Tibial artery (tissue), 4 donors: ENCODE results near the gene CFAP100.

Experiments
- DNase-seq, 2 donors: peaks; one replicate each; pipeline ENCODE4 v3.0.0-alpha.2; 2019
- H3K27ac ChIP-seq, 2 donors: fragments of 200-600 bp; sonication (generic) in 1 of 2; 1 replicate in 1 of 2; 2 replicates in 1 of 2; pipeline ENCODE4 v1.5.1; 2018 to 2019; ENCODE audit warnings: mild to moderate bottlenecking in 1 of 2
- H3K27me3 ChIP-seq, 2 donors: fragments of 200-600 bp; sonication (generic) in 1 of 2; one replicate each; pipeline versions ENCODE4 v1.5.1 to v1.6.0; 2016 to 2019
- H3K36me3 ChIP-seq, 3 donors: fragments of 200-600 bp; sonication (generic) in 2 of 3; one replicate each; pipeline ENCODE4 v1.5.1; 2016 to 2019; ENCODE audit warnings: mild to moderate bottlenecking in 2 of 3
- H3K4me1 ChIP-seq, 4 donors: fragments of 200-600 bp; sonication (generic) in 2 of 4; 1 replicate in 3 of 4; 2 replicates in 1 of 4; pipeline ENCODE4 v1.5.1; 2016 to 2019
- H3K4me3 ChIP-seq, 2 donors: fragments of 200-600 bp; sonication (generic) in 1 of 2; 1 replicate in 1 of 2; 2 replicates in 1 of 2; pipeline ENCODE4 v1.5.1; 2018 to 2019; ENCODE audit warnings: mild to moderate bottlenecking in 2 of 2
- H3K9me3 ChIP-seq, 3 donors: fragments of 200-600 bp; sonication (generic) in 1 of 3; one replicate each; pipeline ENCODE4 v1.5.1; 2016 to 2019
- intact Hi-C: fragments of 100-400 bp; cut with DNase I; formaldehyde crosslinking; loops from one replicate; pipeline ENCODE4 v1.15.0; 2023; ENCODE audit warnings: low total_unique reads
- TF ChIP-seq, protein P1 (sequence below), 2 experiments: fragments of 200-600 bp in 1 of 2; fragments of 450-650 bp in 1 of 2; IDR thresholded peaks; one replicate each; pipeline ENCODE4 v1.5.1; 2017 to 2019; ENCODE audit warnings: antibody characterized with exemption in 2 of 2, mild to moderate bottlenecking in 1 of 2, moderate library complexity in 1 of 2

CFAP100 gene

DNA sequence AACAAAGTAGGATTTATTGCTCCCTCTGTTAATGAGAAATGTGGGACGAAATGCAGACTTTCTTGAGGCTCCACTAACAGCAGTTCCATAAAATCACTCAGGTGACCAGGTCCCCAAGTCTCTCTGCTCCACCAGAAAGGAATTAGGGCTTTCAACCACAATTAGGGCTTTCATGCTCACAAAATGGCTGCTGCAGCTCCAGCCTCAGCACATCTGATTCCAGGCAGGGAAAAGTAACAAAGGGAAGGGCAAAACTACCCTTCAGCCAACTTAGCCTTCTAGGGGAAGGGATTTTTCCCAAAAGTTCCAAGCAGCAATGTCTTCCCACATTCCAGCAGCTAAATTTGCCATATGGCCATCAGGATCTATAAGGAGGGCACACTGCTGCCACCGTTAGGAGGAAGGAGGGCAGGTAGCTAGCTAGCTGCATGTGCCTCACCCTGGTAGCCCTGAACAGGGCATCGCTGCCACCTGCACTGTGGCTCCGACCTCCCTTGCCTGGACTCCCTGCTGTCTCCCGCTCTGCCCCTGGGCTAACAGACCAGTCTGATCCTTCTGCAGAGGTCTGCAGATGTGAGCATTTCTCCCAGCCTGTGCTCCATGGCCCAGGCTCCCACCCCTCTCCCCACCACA lies 12.8 kb downstream of the CFAP100 start:
- H3K27ac ChIP-seq, result no peak overlapping the region
- H3K9me3 ChIP-seq, result no peaks in the 10 kb centered on the region
- H3K4me1 ChIP-seq, result no peaks in the 10 kb centered on the region
- no peaks in the 10 kb centered on the region for H3K36me3 ChIP-seq
- intact Hi-C loops, result no loop called here
- peaks cover 0 to 22% of the 10 kb centered on the region in 2 donors for H3K27me3 ChIP-seq
- TF ChIP-seq, protein P1, sequence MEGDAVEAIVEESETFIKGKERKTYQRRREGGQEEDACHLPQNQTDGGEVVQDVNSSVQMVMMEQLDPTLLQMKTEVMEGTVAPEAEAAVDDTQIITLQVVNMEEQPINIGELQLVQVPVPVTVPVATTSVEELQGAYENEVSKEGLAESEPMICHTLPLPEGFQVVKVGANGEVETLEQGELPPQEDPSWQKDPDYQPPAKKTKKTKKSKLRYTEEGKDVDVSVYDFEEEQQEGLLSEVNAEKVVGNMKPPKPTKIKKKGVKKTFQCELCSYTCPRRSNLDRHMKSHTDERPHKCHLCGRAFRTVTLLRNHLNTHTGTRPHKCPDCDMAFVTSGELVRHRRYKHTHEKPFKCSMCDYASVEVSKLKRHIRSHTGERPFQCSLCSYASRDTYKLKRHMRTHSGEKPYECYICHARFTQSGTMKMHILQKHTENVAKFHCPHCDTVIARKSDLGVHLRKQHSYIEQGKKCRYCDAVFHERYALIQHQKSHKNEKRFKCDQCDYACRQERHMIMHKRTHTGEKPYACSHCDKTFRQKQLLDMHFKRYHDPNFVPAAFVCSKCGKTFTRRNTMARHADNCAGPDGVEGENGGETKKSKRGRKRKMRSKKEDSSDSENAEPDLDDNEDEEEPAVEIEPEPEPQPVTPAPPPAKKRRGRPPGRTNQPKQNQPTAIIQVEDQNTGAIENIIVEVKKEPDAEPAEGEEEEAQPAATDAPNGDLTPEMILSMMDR (IDR thresholded peaks at IDR 0.05), result no peak
- H3K4me3 ChIP-seq, result no peak overlapping the region
- DNase-seq, result no peak

DNA sequence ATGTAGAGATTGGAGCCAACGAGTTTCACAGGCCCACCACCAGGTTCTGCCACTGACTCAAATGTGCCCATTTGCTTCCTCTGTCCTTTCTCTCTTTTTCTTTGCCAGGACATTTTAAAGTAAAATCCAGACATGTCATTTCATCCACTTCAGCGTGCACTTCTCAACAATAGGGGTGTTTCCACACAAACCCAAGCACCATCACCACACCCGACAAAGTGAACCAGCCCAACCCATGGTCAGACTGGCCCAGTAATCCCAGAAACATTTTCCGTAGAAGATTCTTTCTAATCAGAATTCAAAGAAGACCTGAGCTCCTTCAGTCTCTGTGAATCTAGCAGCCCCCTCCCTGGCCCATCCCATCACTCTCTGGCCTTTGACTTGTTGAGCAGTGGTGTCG lies 13.4 kb downstream of the CFAP100 start:
- Histone ChIP-seq H3K4me1 (no peaks in the 10 kb centered on the region), H3K36me3 (no peaks in the 10 kb centered on the region), H3K27ac (no peak overlapping the region), H3K9me3 (no peaks in the 10 kb centered on the region), H3K27me3 (peaks cover 0 to 28% of the 10 kb centered on the region in 2 donors), H3K4me3 (no peak overlapping the region)
- intact Hi-C loops, result no loop called here
- TF ChIP-seq, protein P1 (IDR thresholded peaks at IDR 0.05), result no peak
- DNase-seq, result no peak

DNA sequence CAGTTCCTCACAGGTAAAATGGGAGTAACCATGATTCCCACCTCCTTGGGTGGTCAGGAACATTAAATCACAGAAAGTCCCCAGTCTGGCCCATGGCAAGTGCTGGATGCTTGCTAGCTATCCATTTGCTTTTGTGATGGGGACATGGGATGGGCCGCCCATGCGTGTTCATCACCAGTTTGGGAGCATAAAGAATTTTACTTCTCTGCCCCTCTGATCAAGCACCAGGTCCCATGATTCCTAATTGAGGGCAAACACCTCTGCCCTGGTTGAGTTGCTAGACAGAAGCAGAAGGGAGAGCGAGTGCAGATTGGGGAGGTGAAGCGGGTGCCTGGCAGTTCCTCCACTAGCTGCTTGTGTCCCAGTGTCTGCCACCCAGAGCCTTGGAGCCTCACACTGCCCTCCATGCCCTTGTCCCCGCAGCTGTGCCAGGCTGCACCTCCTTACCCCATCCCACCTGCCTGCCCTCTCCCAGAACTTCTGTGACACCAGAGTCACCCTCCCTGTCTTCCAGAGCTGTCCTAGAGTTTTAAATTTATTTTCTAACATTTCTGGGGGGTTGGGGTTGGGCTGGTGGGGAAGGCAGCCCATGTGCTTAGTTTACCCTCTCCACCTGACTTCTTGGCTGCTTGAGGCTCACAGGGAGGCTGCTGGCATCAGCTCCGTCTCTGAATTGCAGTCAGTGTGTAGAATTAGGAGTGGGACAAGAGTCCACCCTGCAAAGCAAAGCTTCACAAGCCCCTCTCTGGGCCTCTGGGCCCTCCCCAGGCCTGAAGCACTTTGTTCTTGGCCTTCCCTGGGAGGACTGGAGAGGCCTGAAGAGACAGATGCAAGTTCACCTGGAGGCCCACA lies 18.4 kb downstream of the CFAP100 start:
- H3K4me3 ChIP-seq, result no peak overlapping the region
- intact Hi-C loops, result no loop called here
- H3K27me3 ChIP-seq, result peaks cover 0 to 46% of the 10 kb centered on the region in 2 donors
- no peaks in the 10 kb centered on the region for H3K9me3 ChIP-seq
- peak in 1 of 2 donors; percentile 42 for DNase-seq
- H3K36me3 ChIP-seq, result no peaks in the 10 kb centered on the region
- TF ChIP-seq, protein P1 (IDR thresholded peaks at IDR 0.05), result no peak
- H3K4me1 ChIP-seq, result no peaks in the 10 kb centered on the region
- H3K27ac ChIP-seq, result no peak overlapping the region

DNA sequence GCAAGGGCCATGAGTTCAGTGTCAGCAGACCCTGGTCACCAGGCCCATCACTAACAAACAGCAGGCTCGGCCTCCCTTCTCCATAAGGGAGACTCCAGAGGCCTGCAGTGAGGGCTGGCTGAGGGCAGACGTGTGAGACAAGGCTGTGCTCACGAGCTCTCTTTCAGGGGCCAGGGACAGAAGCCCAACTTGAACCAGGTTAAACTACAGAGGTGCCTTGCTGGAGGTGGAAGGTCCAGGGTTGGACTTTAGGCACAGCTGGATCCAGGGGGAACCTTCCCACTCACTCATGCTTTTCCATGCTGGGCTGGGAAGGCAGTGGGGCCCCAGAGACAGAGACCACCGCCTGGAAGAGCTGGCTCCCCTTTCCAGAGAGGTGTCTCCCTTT lies 19.0 kb downstream of the CFAP100 start:
- Histone ChIP-seq H3K27me3 (peaks cover 0 to 53% of the 10 kb centered on the region in 2 donors), H3K27ac (no peak overlapping the region), H3K4me1 (no peaks in the 10 kb centered on the region), H3K9me3 (no peaks in the 10 kb centered on the region), H3K36me3 (no peaks in the 10 kb centered on the region), H3K4me3 (no peak overlapping the region)
- peak in 1 of 2 donors; percentile 55 for DNase-seq
- TF ChIP-seq, protein P1 (IDR thresholded peaks at IDR 0.05), result no peak
- intact Hi-C loops, result no loop called here

DNA sequence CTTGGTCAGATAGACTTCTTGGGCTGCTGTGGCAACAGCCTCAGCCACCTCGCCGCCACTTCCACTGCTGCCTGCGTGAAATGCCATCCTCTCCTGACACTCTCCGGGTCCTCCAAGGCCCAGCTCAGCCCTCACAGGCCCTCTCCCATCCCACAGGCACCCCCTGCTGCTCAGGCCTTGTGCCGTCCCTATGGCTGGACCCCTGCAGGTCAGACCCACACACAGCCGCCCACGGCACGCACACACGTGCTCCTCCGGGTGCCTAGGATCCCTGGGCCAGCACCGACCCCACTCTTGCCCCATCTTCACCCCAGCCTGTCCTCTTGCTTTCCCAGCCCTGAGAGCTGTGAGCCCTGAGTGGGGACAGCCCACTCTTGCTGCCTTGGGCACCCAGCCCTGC lies 19.7 kb downstream of the CFAP100 start:
- peak in 1 of 2 donors; percentile 60 for DNase-seq
- Histone ChIP-seq H3K9me3 (no peaks in the 10 kb centered on the region), H3K27ac (no peak overlapping the region), H3K27me3 (peaks cover 0 to 60% of the 10 kb centered on the region in 2 donors), H3K36me3 (no peaks in the 10 kb centered on the region), H3K4me1 (no peaks in the 10 kb centered on the region), H3K4me3 (no peak overlapping the region)
- intact Hi-C loops, result no loop called here
- TF ChIP-seq, protein P1 (IDR thresholded peaks at IDR 0.05), result no peak
